ENCODE data around the gene BRWD1.

BRWD1 gene

DNA sequence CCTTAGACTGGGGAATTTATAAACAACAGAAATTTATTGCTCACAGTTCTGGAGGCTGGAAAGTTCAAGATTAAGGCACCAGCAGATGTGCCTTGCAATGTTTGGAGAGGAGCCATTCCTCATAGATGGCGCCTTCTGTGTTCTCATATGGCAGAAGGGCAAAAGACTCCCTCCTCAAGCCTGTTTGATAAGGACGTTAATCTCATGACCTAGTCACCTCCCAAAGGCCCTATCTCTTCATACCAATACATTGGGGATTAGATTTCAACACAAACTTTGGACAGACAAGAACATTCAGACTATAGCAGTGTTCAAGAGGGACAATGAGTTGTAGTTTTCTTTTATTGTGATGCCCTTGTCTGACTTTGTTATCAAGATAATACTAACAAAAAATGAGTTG, 164.5 kb downstream of the BRWD1 start:
- Histone ChIP-seq H3K9me2 (replicated peaks; ENCODE audit: control insufficient read depth, low read length) (no peaks in the 10 kb centered on the region), H3K4me1 (ENCODE audit: control insufficient read depth, low read length) (no peaks in the 10 kb centered on the region), H3K9me3 (ENCODE audit: control insufficient read depth, insufficient read depth, low read length) (no peaks in the 10 kb centered on the region), H4K20me1 (ENCODE audit: control insufficient read depth, insufficient read depth, low read depth, low read length) (no peaks in the 10 kb centered on the region), H3F3A (ENCODE audit: control insufficient read depth, insufficient read depth) (no peaks in the 10 kb centered on the region), H3K36me3 (ENCODE audit: control insufficient read depth, low read length) (no peaks in the 10 kb centered on the region), H3K4me2 (ENCODE audit: low read length) (no peak overlapping the region), H3K4me3 (ENCODE audit: low read length) (no peak overlapping the region), H3K27me3 (ENCODE audit: control insufficient read depth, low read length) (peaks cover 4% of the 10 kb centered on the region; the same call in 1 of the 2 replicates), H3K79me2 (ENCODE audit: control insufficient read depth, low read length) (no peaks in the 10 kb centered on the region), H3K27ac (ENCODE audit: low read depth, low read length) (no peak overlapping the region)
- TF ChIP-seq EZH2phosphoT487 (IDR thresholded peaks at IDR 0.05; ENCODE audit: borderline replicate concordance, low read length) (no peak), CTCF (IDR thresholded peaks at IDR 0.05; ENCODE audit: low read depth, low read length, poor library complexity, severe bottlenecking) (no peak)

GRCh38 chr21:39144191-39144590, 169.2 kb downstream of the BRWD1 start:
- no peak overlapping the region for H3K27ac ChIP-seq (ENCODE audit: low read depth, low read length)
- no peaks in the 10 kb centered on the region for H3K9me3 ChIP-seq (ENCODE audit: control insufficient read depth, insufficient read depth, low read length)
- H3K79me2 ChIP-seq (ENCODE audit: control insufficient read depth, low read length): no peaks in the 10 kb centered on the region
- H3K4me3 ChIP-seq (ENCODE audit: low read length): no peak overlapping the region
- H3F3A ChIP-seq (ENCODE audit: control insufficient read depth, insufficient read depth): no peaks in the 10 kb centered on the region
- 0 out of 2 replicates have a peak, but pooled peaks cover 2% of the 10 kb centered on the region for H3K27me3 ChIP-seq (ENCODE audit: control insufficient read depth, low read length)
- TF ChIP-seq EZH2phosphoT487 (IDR thresholded peaks at IDR 0.05; ENCODE audit: borderline replicate concordance, low read length) (no peak), CTCF (IDR thresholded peaks at IDR 0.05; ENCODE audit: low read depth, low read length, poor library complexity, severe bottlenecking) (no peak)
- no peak overlapping the region for H3K4me2 ChIP-seq (ENCODE audit: low read length)
- no peaks in the 10 kb centered on the region for H3K36me3 ChIP-seq (ENCODE audit: control insufficient read depth, low read length)
- no peaks in the 10 kb centered on the region for H4K20me1 ChIP-seq (ENCODE audit: control insufficient read depth, insufficient read depth, low read depth, low read length)
- no peaks in the 10 kb centered on the region for H3K9me2 ChIP-seq (replicated peaks; ENCODE audit: control insufficient read depth, low read length)
- H3K4me1 ChIP-seq (ENCODE audit: control insufficient read depth, low read length): no peaks in the 10 kb centered on the region

- no peak overlapping the region for H3K4me2 ChIP-seq (ENCODE audit: low read length)
- no peaks in the 10 kb centered on the region for H3F3A ChIP-seq (ENCODE audit: control insufficient read depth, insufficient read depth)
- H3K27ac ChIP-seq (ENCODE audit: low read depth, low read length): no peak overlapping the region
- no peaks in the 10 kb centered on the region for H3K9me2 ChIP-seq (replicated peaks; ENCODE audit: control insufficient read depth, low read length)
- no peaks in the 10 kb centered on the region for H3K36me3 ChIP-seq (ENCODE audit: control insufficient read depth, low read length)
- no peaks in the 10 kb centered on the region for H4K20me1 ChIP-seq (ENCODE audit: control insufficient read depth, insufficient read depth, low read depth, low read length)
- no peak overlapping the region for H3K4me3 ChIP-seq (ENCODE audit: low read length)
- no peaks in the 10 kb centered on the region for H3K4me1 ChIP-seq (ENCODE audit: control insufficient read depth, low read length)
- 0 out of 2 replicates have a peak, but pooled peaks cover 2% of the 10 kb centered on the region for H3K27me3 ChIP-seq (ENCODE audit: control insufficient read depth, low read length)
- H3K79me2 ChIP-seq (ENCODE audit: control insufficient read depth, low read length): no peaks in the 10 kb centered on the region
- TF ChIP-seq EZH2phosphoT487 (IDR thresholded peaks at IDR 0.05; ENCODE audit: borderline replicate concordance, low read length) (no peak), CTCF (IDR thresholded peaks at IDR 0.05; ENCODE audit: low read depth, low read length, poor library complexity, severe bottlenecking) (no peak)
- H3K9me3 ChIP-seq (ENCODE audit: control insufficient read depth, insufficient read depth, low read length): no peaks in the 10 kb centered on the region
These were observed 170.5 kb downstream of the BRWD1 start for GRCh38 chr21:39142972-39143371.
